Right lung (tissue), 5 donors: ENCODE measurements around the gene TBXA2R. TPM values are rescaled to one million over a fixed set of nuclear protein-coding genes. Genes with fewer than 3 reads are reported as not detected.
"Not testable (repeated sequence)": the region's sequence is repeated elsewhere in the genome, so short reads cannot be mapped to it uniquely, and the experiment has no call there.

Experiments used
- DNase-seq, 2 donors: peaks; one replicate each; pipeline ENCODE4 v3.0.0-alpha.2; 2013
- polyA plus RNA-seq, 5 donors: library from polyadenylated mRNA; unstranded; fragments of 120-200 nt; gene quantifications; one replicate each; pipeline versions ENCODE4 v1.2.1 to v1.2.3, GENCODE V29; 2013; ENCODE audit warnings: inconsistent platforms in 1 of 5, low replicate concordance in 1 of 5; ENCODE audit not compliant: insufficient read length in 5 of 5, insufficient read depth in 1 of 5

Gene TBXA2R
- polyA plus RNA-seq, 5 donors = 1.6 to 3.8 (median 2.7) TPM

- DNase-seq = no peak
Measured at GRCh38 chr19:3641515-3642269, 35.0 kb upstream of the TBXA2R start.

DNA sequence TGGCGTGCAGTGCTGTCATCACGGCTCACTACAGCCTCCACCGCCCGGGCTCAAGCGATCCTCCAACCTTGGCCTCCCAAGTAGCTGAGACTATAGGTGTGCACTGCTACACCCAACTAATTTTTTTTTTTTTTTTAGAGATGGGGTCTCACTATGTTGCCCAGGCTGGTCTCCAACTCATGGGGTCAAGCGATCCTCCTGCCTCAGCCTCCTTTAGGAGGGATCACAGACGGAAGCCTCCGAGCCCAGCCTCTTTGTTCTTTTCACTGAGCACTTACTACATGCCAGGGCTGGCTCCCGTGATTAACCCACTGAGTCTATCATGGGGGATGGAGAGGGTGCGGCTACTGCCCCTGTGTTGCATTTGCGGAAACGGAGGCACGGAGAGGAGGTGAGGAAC, 32.8 kb upstream of the TBXA2R start:
- DNase-seq = no peak

GRCh38 chr19:3638208-3639193, 31.8 kb upstream of the TBXA2R start:
- no peak for DNase-seq

DNA sequence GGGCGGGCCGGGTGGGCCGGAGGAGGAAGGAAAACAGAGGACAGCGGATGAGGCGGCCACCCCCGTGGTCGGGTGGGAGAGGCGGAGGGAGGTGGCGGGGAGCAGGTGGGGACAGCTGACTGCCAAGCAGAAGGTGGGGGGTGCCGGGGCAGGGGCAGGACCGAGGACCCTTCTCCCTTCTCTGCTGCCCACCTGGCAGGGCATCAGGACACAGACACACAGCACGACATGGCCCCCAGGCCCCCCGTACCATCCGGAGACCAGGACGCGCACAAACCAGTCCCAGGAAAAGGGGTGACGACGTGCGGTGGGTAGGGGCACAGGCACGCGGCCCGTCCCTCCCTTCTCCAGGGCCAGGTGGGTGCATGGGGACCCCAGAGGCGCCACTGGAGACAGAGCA, 30.9 kb upstream of the TBXA2R start:
- DNase-seq = no peak

GRCh38 chr19:3636962-3637361, 30.3 kb upstream of the TBXA2R start:
- DNase-seq = no peak

- no peak for DNase-seq
Measured at GRCh38 chr19:3636506-3636905, 29.8 kb upstream of the TBXA2R start.

DNA sequence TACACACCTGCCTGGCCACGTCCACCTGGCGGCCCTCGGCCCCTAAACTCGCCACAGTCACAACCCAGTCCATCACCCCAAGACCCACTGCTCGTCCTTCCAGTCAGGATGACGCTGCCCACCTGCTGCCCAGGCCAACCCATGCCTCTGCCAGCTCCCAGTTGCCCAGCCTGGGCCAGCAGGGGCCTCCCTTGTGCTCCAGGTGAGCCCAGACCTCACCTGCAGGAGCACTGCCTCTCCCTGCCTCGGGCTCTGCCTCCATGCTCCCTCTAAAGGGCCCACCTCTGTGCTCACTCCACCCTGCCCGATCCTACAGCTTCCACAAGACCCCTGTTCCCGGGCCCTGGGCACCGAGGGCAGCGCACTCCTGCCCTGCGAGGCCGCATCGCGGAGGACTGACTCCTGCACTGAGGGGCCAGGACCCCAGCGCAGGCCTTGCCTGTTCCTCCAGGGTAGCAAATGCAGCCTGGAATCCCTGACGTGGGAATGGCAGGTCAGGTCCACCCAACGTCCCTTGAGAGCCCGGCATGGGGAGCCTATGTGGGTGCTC, 27.9 kb upstream of the TBXA2R start:
- DNase-seq = no peak

DNA sequence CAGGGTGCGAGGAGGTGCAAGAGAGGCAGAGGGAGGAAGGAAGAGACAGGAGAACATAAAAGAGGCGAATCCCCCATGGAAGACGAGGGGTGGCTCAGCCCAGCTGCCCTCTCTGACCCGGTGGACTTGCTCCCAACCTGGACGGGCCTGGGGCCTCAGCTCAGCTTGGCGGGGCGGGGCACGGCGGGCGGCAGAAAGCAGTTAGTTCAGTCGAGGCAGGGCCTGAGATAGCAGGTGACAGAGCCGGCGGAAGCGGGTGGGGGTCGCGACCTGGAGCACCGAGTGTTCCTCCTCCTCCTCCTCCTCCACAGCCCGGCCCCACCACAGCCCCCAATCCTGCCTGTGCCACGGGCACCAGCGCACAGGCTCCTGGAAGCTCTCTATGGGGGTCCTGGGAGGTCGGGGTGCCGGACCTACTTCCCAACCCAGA, 26.9 kb upstream of the TBXA2R start:
- no peak for DNase-seq

DNA sequence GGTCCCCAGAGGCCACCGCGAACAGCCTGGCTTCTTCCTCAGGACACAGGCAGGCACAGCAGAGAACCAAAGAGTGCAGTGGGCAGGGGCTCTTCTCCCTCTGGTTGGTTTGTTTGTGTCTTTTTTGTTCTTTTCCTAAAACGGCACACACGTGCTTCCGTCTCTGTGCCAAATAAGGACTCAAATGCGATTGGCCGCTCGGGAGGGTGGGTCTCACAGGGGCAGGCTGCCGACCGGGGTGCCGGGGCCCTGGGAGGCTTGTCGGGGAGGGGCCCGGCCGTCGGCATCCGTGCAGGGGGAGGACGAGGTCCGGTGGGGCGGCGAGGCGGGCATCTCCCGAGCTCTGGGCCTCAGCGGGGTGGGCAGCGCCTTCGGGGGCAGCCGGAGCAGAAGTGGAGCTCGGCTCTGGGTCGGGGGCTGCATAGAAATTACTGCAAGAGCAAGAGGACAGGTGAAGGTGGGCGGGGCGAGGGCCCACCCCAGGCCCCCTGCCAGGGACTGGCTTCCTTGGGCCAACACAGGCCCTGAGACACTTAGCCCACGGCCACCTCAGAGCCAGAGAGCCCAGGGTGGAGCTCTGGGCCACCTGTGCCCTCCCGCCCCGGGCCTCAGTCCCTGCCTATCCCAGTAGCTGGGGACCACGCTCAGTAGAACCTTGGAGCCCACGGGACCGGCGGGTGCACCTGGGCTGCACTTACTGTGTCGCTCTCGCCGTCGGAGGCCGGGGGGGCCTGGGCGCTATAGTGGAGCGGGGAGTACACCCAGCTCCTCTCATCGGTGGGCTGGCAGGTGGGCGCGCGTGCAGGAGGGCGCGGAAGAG, 26.3 kb upstream of the TBXA2R start:
- DNase-seq = no peak

GRCh38 chr19:3632098-3632497, 25.4 kb upstream of the TBXA2R start:
- DNase-seq = no peak

DNA sequence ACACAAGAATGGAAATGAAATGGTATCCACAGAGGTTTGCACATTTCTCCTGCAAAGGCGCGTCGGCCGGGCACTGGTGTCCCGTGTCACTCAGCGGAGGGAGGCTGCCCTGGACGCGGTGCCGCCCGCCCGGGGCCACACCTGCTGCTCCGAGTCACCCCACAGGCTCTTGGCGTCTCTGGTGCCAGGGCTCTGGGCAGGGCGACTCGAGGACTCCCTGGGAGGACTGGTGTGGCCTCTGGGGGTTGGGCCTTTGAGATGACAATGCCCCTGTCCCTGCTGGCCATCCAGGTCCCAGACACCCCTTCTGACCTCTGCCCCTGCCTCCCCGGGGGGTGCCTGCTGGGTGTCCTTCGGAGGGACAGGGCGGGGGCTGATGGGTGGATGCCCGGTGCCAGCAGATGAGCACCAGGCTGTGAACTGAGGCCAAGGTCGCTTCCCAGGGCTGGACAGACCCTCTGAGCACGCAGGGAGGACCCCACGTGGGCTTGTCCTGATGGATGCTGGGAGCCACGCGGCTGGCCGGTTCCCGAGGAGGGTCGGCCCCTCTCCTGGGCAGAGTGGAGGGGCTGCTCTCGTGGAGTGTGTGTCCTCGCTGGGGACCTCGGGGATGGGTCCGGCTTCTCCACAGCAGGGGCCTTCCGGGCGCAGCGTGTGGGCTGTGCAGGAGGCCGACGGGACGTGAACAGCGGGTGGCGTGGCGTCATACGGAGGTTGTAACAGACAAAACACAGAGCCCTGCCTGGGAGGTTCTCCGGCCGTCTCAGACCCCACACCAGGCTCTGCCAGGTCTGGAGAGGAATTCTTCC, 24.6 kb upstream of the TBXA2R start:
- no peak for DNase-seq

GRCh38 chr19:3628766-3629165, 22.1 kb upstream of the TBXA2R start:
- not testable (repeated sequence) for DNase-seq

DNA sequence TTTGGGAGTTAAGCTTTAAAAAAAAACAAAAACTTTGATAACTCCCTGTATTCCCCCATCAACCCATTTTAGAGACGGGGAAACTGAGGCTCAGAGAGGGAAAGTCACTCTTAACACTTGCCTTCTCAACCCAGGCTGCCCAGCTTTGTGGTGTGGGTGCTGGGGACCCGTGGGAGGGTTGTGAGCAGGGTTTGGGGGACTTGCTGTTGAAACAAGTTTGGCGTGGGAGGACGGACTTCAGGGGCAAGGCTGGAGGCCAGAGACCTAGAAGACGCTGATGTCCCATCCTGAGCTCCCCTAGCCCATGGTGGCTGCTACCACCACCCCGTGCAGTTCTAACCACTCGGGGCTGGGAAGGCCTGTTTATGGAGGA, 20.7 kb upstream of the TBXA2R start:
- DNase-seq = no peak

GRCh38 chr19:3626473-3627350, 20.0 kb upstream of the TBXA2R start, which contains the start of gene CACTIN:
CACTIN (minus strand) TSS chr19:3626790; CDS start chr19:3626762, 28 bp downstream.
- DNase-seq = peak; percentile 97 to 98

DNA sequence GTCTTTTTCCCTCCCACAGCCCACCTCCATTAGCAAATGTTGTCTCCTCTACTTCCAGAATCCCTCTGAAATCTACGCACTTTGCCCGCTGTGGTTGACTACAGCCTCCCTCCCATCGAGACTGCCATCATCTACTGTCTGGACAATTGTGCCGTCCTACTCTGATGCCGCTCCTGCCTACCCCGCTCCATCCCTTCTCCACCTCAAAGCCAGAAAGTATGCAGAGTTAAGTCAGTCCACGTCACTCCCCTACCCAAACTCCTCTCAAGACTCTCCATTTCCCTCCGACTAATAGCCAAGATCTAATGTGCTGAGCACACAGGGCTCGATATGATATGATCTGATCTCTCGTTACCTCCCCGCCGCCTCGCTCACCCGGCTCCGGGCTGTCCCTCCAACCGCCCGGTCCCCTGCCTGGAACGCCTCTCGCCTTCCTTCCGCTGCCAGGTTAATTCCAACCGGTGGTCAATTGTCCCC, 19.4 kb upstream of the TBXA2R start:
- DNase-seq = no peak

DNA sequence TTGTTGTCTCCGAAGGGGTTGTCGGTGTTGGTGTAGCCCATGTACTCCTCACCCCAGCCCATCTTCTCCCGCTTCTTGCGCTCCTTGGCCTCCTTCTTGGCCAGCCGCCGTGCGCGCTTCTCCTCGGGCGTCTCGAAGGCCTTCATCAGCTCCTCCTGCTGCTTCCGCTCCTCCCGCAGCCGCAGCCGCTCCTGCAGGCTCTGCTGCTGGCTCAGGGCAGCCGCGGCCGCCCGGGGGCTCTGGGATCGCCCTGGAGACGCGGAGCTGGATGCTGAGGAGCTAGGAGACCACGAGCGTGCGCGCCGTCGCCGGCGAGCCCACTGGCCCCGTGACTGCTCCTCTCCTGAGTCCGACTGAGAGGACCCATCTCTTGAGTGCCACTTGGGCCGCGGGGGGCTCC, 17.0 kb upstream of the TBXA2R start:
- DNase-seq = no peak

- no peak for DNase-seq
Measured at GRCh38 chr19:3622224-3622623, 15.5 kb upstream of the TBXA2R start.

DNA sequence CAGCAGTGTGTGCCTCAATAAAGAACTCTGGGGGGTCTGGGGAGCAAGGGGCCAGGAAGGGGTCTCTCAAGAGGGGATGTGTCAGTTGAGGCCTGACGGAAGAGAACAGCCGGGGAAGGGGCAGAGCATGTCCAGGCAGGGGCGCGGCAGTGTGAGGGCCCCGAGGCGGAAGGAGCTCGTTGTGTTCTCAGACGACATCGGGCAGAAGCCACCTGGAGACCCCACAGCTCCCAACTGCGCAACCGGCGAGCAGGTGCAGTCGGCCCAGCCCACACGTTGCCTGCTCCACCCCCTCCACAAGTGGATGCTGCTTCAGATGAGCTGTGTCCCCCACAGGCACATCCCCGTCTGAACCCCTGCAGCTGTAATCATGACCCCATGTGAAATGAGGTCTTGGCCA, 15.0 kb upstream of the TBXA2R start:
- no peak for DNase-seq

- no peak for DNase-seq
Measured at GRCh38 chr19:3620817-3621547, 14.3 kb upstream of the TBXA2R start.
